Uterus (tissue), 2 donors: ENCODE data around the gene TM4SF1.

Source experiments
- POLR2A ChIP-seq, 2 donors: fragments of 450-650 bp; IDR thresholded peaks; one replicate each; pipeline ENCODE4 v1.6.1; 2016; ENCODE audit warnings: antibody characterized with exemption in 2 of 2, mild to moderate bottlenecking in 1 of 2, moderate library complexity in 1 of 2
- TF ChIP-seq, protein P1 (sequence below), 4 experiments: fragments of 200-600 bp in 2 of 4; fragments of 450-650 bp in 2 of 4; sonication (generic) in 2 of 4; IDR thresholded peaks; one replicate each; pipeline ENCODE4 v1.5.1; 2016 to 2019; ENCODE audit warnings: antibody characterized with exemption in 4 of 4, mild to moderate bottlenecking in 2 of 4, moderate library complexity in 1 of 4

- TF ChIP-seq, protein P1, sequence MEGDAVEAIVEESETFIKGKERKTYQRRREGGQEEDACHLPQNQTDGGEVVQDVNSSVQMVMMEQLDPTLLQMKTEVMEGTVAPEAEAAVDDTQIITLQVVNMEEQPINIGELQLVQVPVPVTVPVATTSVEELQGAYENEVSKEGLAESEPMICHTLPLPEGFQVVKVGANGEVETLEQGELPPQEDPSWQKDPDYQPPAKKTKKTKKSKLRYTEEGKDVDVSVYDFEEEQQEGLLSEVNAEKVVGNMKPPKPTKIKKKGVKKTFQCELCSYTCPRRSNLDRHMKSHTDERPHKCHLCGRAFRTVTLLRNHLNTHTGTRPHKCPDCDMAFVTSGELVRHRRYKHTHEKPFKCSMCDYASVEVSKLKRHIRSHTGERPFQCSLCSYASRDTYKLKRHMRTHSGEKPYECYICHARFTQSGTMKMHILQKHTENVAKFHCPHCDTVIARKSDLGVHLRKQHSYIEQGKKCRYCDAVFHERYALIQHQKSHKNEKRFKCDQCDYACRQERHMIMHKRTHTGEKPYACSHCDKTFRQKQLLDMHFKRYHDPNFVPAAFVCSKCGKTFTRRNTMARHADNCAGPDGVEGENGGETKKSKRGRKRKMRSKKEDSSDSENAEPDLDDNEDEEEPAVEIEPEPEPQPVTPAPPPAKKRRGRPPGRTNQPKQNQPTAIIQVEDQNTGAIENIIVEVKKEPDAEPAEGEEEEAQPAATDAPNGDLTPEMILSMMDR (IDR thresholded peaks at IDR 0.05), result no peak
- no peak for TF ChIP-seq POLR2A (IDR thresholded peaks at IDR 0.05)
Observed at GRCh38 chr3:149417174-149417573, 39.7 kb upstream of the TM4SF1 start.
